Activated CD8-positive, alpha-beta memory T cell treated with anti-CD3 and anti-CD28 coated beads, Interleukin-2, amount 50 U/mL, for 24 hours (primary cell): ENCODE results near the gene NOC4L.
"Not testable (repeated sequence)": the region's sequence is repeated elsewhere in the genome, so short reads cannot be mapped to it uniquely, and the experiment has no call there.

Source experiments
- DNase-seq: peaks from one replicate; pipeline ENCODE4 v3.0.0-alpha.2; 2020; ENCODE audit errors: extremely low read depth

The NOC4L gene

DNA sequence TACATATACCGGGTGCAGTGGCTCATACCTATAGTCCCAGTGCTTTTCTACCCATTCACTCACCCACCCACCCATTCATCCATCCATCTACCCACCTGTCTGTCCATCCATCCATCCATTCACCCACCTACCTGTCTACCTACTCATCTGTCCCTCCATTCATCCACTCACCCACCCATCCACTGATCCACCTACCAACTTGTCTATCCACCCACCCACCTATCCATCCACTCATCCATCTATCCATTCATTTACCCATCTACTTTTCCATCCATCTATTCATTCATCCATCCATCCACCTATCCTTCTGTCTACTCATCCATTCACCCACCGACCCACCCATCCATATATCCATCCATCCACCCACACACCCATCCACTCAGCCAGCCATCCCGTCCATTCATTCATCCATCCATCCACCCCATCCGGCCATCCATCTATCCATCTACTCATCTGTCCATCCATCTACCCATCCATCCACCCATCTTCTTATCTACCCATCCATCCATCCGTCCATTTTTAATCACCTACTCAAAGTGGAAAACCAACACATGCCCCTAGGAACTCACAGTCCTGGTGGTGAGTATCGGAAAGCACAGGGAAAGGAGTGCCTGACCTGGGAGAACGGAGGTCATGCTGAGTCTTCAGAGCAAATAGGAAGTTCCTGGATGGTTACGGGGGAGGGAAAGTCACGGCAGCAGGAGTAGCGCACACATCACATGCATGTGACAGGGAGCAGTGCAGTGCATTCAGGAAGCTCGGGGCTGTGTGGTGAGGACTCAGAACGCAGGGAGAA, 20.1 kb upstream of the NOC4L start:
- no peak for DNase-seq

DNA sequence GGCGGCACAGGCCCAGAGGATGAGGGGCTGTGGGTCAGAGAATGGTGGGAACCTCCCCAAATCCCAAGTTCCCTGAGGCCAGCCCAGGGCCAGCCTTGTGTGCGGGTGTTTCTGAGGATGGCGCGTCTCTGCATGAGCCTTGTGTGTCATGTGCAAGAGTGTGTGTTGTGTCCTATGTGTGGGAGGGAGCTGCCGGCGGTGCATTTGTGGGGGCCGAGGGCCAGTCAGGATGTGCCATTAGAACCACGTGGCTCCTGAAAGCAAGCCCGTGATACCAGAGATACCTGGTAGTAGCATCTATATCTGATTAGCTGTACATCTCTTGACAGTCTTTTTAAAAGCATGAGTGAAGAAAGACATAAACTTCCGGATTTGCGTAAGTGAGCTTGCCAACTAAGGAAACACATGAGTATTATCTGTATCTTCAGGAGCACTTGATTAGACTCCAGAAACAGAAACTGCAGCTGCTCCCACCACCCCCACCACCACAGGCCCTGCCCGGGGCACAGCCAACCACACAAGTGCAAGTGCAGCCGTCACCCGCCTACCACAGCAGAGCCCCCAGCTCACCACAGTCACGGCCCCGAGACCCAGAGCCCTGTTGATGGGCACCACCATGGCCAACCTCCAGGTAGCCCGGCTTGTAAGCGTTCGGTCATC, 19.4 kb upstream of the NOC4L start:
- no peak for DNase-seq

DNA sequence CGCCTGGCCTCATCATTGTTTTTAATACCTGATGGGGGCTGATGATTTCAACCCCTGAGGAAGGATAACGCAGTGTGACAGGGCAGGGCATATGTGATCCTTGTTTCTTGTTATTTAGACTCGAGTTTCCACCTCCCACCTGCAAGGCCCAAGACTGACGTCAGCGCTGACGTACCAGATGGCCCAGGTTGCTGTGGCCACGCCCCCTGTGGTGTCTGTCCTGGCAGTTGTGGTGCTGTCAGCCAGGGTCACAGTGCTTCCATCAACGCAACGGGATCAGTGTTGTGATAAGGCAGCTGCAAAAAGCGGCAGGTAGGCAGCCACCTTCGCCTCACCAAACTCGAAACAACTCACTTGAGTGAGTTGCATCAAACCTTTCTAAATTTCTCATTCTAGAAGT, 18.5 kb upstream of the NOC4L start:
- DNase-seq, result no peak

DNA sequence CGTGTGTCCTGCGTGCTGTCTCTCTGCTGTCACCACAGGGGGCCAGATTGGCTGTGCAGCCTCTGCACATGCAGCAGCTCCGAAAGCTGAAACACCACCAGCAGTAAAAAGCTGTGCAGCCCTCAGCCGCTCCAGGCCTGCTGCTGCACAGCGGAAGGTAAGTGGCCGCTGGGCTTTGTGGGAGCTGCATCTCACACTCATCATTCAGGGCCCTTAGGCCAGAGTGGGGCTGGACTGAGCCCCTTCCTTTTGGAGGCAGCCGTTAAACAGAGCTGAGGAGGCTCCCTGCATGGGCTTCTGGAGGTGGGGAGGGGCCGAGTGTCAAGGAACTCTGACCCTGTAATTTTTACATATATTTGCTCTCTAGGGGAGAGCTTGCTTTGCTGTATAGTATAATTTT, 17.2 kb upstream of the NOC4L start:
- no peak for DNase-seq

DNA sequence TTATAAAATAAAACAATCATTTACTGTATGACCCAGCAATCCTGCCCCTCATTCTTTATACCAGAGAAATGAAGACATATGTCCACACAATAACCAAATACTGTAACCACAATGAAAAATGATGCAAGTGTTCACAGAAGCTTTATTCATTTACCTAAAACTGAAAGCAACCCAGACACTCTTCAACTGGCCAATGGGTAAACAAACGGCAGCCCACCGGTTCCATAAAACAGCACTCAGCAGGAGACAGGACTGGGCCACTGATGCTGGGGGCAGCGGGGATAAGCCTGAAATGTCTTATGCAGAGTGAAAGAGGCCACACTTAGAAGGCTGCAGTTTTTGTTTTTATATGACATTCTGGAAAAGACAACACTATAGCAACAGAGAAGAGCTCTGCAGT, 15.2 kb upstream of the NOC4L start:
- DNase-seq, result no peak

DNA sequence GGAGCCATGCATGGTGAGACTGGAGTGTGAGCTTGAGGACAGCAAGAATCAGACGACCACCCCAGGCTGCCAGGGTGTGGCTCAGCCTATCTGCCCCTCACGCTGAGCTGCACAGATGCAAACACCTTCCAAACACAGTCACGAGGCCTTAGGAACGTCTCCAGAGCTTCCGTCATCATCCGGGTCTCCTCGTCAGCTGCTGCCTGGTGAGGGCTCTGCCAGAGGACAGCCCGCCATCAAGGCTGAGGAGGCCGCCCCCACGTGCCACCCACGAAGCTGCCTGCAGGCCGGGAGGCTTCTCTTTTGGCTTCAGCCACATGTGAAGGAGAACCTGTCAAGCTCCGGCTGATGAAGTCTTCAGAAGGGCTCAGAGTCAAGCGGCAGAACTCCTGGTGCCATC, 13.6 kb upstream of the NOC4L start:
- no peak for DNase-seq

DNA sequence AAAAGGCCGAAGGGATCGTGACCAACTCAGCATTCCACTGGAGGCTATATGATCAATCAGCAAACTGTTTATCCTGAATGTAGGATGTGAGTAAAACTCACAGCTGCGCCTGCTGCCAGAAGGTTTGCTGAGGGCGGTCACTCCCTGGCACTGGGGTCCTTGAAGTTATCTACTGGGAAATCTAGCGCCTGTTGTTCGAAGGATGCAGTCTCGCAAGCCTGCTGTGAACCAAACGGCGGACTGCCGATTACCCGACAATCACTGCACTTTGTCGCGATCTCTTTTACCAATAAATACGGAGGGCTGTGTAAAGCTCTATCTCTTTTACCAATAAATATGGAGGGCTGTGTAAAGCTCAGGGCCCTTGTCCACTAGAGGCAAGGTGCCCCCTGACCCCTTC, 13.0 kb upstream of the NOC4L start:
- DNase-seq, result no peak

DNA sequence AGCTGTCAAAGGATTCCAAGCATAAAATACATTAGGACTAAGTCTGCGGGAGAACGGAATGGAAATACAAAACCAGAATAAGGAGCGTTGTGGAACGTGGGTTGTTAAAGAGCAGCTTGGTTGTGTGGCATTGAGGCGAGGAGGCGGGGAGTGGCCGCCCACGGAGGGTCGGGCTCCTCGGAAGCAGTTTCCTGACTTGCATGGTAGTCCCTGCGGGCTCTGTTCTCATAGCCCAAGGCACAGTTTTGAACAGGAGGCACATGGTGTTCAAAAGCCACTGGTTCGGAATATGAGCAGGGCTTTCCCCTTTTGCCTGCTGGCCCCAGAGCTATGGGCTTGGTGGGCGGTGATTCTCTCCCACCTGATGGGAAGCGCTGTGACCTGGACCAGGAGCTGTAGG, 12.3 kb upstream of the NOC4L start:
- DNase-seq, result no peak

DNA sequence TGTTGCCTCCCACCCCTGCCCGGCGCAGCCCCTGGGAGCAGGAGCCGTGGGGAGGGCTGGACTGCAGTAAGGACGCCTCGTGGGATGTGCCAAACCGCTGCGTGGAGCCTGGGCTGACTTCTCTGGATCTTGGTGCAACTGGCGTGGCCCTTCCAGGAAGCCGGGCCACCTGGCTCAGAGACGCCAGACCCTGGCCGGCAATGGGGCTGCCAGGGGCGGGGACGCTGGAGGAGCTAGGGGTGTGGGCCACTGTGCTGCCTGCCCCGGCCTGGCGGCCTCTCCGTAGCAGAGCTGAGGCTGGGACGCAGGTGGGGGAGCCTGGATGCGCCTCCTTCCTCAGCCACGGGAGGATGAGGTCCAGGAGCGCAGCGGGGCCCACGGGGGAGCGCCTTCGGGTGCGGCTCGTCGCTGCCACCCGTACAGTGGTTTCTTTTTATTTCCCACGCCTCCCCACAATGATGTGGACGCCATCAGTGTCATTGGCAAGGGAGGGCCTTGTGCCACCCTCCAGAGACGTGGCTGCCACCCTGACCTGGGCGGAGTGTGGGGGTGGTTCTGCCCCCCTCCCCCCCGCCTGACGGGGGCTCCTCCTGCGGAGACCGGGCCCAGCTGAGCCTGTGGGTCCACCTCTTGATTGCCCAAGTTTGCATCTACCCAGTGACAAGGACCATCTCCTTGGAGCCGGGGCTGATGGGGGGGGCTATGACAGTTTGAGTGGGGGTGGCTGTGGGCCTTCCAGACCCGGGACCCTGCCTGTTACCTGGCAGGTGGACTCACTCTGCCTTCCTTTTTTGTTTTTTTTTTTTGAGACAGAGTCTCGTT, 11.4 kb upstream of the NOC4L start:
- DNase-seq, result no peak

DNA sequence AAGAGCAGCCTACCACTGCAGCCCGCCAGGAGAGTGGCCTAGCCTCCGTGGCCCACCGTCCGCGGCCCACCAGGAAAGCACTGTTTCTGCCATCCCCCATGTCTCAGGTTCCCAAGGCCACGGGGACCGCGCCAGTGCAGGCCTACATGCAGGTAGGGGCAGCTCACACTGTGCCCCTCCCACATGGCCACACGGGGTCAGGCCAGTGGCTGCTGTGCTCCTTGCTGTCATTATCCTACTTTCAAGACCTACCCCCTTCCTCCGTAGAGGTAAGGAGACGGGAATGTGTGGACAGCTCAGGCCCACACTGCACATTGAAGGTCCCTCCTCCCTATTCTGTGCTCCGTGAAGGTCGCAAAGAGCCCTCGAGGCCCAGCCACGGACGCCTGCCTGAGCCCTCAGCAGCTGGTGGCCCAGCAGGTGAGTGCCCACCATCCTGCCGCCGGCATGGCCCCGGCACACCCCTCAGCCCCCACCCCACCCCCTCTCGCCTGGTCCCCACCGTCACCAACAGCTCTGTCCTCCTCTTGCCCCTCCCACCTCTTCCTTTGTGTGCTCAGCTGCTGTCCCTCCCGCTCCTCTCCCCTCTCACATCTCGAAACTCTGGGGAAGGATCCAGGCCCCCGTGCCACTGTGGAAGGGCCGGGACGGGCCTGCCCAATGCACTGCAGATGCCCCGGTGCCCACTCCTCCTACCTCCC, 10.2 kb upstream of the NOC4L start:
- DNase-seq, result no peak

DNA sequence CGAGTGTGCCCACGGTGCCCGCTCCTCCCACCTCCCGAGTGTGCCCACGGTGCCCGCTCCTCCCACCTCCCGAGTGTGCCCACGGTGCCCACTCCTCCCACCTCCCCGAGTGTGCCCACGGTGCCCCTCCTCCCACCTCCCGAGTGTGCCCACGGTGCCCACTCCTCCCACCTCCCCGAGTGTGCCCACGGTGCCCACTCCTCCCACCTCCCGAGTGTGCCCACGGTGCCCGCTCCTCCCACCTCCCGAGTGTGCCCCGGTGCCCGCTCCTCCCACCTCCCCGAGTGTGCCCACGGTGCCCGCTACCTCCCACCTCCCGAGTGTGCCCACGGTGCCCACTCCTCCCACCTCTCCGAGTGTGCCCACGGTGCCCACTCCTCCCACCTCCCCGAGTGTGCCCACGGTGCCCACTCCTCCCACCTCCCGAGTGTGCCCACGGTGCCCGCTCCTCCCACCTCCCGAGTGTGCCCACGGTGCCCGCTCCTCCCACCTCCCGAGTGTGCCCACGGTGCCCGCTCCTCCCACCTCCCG, 9.5 kb upstream of the NOC4L start:
- DNase-seq, result not testable (repeated sequence)

DNA sequence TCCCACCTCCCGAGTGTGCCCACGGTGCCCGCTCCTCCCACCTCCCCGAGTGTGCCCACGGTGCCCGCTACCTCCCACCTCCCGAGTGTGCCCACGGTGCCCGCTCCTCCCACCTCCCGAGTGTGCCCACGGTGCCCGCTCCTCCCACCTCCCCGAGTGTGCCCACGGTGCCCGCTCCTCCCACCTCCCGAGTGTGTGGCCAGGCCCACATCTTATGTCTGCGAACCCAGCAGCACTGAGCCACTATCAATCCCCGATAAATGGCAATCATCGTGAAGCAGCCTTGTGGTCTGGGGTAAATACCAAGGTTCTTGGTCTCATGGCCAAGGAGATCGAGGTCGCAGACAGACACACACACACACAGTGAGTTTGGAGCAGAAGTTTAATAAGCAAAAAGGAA, 8.0 kb upstream of the NOC4L start:
- not testable (repeated sequence) for DNase-seq

DNA sequence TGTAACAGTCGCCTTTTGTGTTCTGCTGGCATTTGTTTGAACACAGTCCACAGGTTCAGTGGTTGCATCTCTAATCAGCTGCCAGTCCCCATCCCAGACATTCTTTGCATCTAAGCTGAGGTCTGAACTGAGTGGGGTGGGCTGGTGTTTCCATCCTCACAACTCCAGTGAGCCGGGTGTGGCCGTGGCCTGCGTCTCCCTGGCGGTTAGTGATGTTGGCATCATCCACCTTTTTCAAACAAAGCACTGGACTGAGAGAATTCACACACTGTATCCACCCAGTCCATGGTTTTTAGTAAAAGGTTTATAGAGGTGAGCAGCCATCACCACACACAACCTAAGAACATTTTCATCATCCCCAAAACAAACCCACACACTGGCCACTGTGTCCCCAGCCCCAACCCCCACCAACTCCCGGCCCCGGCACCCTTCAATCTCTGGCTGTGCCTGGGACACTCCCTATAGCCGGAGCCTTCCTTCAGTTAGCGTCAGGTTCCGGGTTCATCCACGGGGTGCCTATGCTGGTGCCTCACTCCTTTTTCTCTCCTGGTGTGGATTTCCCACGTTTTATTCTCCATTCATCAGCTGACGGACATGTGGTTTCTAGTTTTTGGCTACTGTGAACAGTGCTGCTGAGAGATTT, 6.7 kb upstream of the NOC4L start:
- DNase-seq, result no peak

DNA sequence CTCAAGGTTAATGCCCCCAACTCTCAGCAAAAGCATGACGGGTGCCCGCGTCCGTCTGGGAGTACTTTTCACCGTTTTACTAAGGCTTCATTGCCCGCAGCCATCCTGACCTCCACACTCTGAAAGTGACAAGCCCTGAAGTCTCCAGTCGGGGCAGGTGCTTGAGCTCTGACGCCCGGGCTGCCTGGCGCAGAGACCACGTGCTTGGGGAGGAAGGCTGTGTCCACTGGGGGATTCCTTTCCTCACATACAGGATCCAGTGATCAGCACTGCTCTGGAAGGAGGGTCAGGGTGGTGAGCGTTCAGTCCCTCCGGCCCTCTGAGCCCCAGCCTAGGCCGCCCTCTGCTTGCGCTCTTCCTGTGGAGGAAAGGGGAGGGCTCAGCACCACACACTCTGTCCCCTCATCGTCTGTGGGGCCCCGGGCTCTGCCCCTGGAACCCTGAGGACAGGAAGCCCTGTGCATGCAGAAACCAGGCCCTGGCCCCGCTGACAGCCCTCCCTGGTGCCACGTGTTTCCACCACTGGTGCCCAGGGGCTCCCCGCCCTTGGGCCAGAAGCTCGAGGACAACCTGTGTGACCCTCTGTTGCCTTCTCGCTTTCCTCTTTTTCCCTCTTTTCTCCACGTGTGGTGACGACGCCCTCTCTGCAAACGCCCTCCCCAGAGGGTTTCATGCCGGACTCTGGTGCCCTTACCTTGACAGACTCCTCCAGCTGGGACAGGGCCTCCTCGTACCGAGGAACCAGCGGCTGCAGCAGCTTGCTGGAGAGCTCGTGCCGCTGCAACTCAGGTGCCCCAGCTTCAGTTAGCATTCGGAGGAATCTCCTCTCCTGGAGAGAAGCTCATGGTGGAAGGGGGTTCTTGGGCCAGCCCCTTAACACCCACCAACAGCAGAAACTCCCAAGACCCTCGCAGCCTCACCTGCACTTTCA, 5.1 kb upstream of the NOC4L start:
- DNase-seq, result no peak

DNA sequence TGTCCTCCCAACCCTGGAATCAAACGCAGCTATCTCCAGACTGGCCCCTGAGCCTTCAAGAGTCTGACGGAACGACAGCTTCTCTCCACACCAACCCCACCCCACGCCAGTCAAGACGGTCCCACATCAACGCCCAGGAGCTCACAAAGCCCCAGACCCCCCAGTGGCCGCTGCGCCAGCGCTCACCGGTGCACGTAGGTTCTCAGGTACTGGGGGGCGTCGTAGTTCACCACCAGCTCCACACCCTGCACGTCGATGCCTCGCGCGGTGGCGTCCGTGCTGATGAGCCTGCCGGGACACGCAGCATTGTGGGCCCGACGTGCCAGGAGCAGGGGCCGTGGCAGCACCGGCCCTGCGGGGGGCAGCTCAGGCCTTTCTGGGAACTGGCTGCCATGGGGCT, 4.3 kb upstream of the NOC4L start:
- no peak for DNase-seq

DNA sequence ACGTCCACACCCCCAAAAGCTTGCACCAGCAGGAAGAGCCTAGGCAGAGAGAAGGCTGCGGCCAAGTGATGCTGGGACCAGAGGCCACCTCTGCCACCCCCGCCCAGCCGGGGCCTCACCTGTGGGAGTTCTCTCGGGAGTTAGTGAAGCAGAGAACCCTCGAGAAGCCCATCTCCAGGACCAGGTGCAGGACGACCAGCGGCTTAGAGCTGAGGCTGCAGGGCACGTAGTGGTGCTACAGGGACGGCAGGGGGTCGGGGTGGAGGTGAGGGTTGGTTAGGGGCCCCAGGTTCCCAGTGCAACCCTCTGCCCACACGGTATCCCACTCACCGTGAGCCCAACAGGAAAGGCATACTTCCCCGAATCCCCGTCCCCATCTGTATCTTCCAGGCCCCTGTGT, 3.8 kb upstream of the NOC4L start:
- no peak for DNase-seq

DNA sequence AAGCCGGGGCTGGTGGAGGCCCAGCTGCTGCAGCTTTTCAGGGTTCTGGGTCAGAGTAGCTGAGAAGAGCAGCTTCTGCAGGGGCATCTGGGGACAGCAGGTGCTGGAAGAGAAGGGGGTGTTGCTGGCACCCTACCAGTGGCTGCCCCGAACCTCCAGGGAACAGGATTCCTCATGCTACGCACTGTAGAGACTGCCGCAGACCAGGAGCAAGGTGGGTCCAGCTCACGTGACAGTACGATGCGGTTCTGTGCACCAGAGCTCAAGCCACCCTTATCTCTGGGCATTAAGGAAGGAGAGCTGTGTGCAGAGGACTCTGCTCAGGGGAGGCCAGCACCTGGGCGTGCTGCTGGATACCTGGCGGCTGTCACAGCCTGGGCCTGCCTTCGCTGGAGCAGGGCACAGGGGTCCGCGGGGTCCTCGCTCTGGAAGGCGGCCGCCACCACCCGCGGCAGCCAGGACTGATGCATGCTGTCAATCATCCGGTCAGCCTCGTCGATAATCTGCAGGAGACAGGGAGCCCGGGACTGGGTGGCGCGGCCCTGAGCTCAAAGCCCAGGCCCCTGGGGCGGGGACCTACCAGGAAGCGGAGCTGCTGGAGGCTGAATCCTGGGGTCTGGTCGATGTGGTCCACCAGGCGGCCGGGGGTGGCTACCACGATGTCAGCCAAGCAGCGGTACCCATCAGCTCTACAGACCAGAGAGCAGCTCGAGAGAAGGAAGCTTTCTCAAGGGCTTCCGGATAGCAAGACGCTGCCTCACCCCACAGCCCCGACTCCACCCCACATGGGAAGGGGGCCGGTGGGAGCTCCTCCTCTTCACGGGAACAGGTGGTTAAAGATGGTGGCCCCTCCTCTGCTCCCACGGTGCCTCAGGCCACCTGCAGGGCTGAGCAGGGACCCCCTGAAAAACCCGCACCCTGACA, 3.1 kb upstream of the NOC4L start:
- DNase-seq, result no peak

DNA sequence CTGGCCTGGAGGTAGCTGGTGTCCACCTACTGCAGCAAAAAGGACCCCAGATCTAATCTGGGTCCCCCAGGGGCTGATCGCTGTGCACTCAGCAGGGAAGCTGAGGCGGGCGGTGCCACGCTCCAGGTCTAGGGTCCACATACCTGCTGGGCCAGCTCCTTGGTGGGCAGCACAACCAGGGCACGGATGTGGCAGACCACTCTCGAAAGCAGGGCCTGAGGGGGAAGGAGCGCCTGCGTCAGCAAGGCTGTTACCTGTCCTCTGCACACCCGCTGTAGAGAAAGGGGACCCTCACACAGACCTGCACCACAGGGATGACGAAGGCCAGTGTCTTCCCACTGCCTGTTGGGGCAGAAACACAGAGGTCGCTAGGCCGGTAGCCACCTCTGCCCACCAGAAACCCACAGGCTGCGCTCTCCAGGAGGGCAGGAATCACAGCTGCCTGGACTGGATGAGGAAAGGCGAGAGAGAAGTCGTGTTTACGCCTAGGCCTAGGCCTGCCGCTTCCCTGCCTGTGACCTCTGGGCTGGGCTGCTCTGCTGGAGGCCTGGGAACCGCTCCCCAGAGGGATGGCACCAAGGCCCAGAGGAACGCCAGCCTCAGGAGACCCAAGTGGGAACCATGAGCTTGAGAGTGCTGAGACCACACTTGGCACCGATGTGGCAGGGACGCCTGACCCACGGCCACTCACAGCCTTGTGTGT, 2.1 kb upstream of the NOC4L start:
- DNase-seq, result no peak
